ENCODE results near the gene STK4. TPM values are rescaled to one million over a fixed set of nuclear protein-coding genes. Genes with fewer than 3 reads are reported as not detected.
"Not testable (repeated sequence)": the region's sequence is repeated elsewhere in the genome, so short reads cannot be mapped to it uniquely, and the experiment has no call there.

Gene STK4
- total RNA-seq, 4 donors from 2014 or later: 27.7 to 128 (median 42.9) TPM

DNA sequence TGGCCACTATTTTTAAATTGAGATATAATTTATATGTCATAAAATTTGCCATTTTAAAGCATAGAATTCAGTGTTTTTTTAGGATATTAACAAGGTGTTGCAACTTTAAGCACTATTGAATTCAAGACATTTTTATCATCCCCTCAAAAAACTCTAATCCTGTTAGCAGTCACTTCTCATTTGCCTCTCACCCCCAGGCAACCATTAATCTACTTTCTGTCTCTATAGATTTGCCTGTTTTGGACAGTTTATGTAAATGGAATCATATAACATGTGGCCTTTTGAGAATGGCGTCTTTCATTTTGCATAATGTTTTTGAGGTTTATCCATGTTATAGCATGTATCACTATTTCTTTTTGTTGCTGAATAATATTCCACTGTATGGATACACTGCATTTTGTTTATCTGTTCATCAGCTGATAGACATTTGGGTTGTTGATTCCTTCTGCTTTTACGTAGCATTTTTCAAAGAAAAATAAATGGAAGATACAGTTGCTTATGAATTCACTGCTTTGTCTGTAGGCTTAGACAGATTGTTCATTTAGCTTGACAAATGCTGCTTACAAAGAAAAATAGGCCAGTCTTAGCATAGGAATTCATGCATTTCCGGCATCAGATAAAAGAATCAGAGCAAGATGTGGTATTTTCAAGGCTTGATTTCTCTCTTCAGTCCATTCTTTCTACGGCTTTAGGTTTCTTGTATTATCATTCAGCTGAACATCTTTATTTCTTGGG lies 52.9 kb downstream of the STK4 start:
- no peak overlapping the region for H3K4me3 ChIP-seq
- TF ChIP-seq, protein P1, sequence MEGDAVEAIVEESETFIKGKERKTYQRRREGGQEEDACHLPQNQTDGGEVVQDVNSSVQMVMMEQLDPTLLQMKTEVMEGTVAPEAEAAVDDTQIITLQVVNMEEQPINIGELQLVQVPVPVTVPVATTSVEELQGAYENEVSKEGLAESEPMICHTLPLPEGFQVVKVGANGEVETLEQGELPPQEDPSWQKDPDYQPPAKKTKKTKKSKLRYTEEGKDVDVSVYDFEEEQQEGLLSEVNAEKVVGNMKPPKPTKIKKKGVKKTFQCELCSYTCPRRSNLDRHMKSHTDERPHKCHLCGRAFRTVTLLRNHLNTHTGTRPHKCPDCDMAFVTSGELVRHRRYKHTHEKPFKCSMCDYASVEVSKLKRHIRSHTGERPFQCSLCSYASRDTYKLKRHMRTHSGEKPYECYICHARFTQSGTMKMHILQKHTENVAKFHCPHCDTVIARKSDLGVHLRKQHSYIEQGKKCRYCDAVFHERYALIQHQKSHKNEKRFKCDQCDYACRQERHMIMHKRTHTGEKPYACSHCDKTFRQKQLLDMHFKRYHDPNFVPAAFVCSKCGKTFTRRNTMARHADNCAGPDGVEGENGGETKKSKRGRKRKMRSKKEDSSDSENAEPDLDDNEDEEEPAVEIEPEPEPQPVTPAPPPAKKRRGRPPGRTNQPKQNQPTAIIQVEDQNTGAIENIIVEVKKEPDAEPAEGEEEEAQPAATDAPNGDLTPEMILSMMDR (IDR thresholded peaks at IDR 0.05): no peak
- no peak for TF ChIP-seq POLR2A (IDR thresholded peaks at IDR 0.05)
- H3K9me3 ChIP-seq: no peaks in the 10 kb centered on the region

DNA sequence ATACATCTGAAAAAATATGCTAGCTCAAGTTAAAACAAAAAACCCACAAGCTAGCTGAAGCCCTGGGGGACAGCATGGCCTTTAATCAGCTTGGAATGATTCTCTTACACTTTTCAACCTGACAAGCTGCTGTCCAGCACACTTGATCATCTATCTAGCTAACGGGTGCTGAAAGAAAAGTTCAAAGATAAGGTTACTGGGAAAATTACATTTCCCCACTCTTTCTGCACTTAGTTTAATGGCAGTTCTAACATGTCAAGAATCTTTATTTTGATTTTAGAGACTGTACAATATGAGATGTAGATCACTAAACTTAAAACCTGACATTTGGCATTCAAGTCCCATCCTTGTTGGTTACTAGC lies 53.4 kb downstream of the STK4 start:
- Histone ChIP-seq H3K36me3 (peaks cover 0 to 18% (median 0%) of the 10 kb centered on the region in 3 donors), H3K27me3 (no peaks in the 10 kb centered on the region), H3K4me1 (peaks cover 0 to 6% (median 0%) of the 10 kb centered on the region in 4 donors), H3K9me3 (no peaks in the 10 kb centered on the region), H3K4me3 (no peak overlapping the region), H3K27ac (no peak overlapping the region)
- TF ChIP-seq, protein P1 (IDR thresholded peaks at IDR 0.05): no peak
- TF ChIP-seq POLR2A (IDR thresholded peaks at IDR 0.05): no peak
- no peak for DNase-seq

More for the DNA sequence above, 52.9 kb downstream of the STK4 start:
- no peak for DNase-seq
- Histone ChIP-seq H3K27ac (no peak overlapping the region), H3K4me1 (peaks cover 0 to 10% (median 0%) of the 10 kb centered on the region in 4 donors), H3K27me3 (no peaks in the 10 kb centered on the region), H3K36me3 (peaks cover 0 to 12% (median 0%) of the 10 kb centered on the region in 3 donors)

DNA sequence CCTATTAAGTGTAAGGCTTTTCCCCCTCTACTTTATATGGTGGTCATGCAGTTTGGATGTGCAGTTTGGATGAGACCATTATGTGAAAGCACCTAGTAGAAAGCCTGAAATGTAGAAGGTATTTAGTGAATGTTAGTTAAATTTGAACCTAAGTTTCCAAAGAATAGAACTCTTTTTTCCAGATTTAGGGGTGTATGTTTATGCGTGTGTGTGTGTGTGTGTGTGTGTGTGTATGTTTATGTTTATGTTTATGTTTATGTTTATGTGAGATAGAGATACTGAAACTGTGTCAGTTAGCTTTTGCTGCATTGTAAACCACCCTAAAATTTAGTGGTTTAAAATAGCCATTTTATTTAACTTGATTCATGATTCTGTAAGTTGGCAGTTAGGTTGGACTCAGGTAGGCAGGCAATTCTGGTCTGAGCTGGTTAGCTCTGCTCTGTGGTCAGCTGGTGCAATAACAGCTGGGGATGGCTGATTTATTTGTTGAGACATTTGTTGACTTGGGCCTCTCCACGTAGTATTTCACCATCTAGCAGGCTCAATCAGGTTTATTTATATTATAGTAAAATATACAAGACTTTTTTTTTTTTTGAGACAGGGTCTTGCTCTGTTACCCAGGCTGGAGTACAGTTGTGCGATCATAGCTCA lies 54.0 kb downstream of the STK4 start:
- peaks cover 0 to 24% (median 0%) of the 10 kb centered on the region in 3 donors for H3K36me3 ChIP-seq

DNA sequence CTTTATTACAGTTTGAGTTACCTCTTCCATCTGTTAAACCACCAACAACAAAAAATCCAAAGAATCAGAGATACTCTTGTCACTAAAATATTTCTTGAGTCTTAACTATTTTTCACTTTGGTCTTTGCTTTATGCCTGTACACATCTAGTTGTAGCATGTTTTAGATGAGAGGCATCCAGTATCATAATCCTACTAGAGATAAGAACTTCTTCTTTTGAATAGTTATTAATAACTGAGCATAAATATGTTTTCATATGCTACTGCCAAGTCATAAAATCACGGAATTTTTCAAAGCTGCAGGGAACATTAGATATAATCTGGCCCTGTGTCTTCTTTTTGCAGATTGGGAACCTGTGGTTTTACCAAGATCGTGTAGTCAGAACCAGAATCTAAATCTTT lies 55.3 kb downstream of the STK4 start:
- H3K9me3 ChIP-seq: no peaks in the 10 kb centered on the region
- TF ChIP-seq POLR2A (IDR thresholded peaks at IDR 0.05): no peak
- TF ChIP-seq, protein P1 (IDR thresholded peaks at IDR 0.05): no peak
- H3K36me3 ChIP-seq: peaks cover 0 to 34% (median 0%) of the 10 kb centered on the region in 3 donors

More for the DNA sequence above, 54.0 kb downstream of the STK4 start:
- no peak for DNase-seq
- no peaks in the 10 kb centered on the region for H3K9me3 ChIP-seq
- no peaks in the 10 kb centered on the region for H3K27me3 ChIP-seq
- TF ChIP-seq, protein P1 (IDR thresholded peaks at IDR 0.05): no peak
- TF ChIP-seq POLR2A (IDR thresholded peaks at IDR 0.05): no peak
- H3K27ac ChIP-seq: no peak overlapping the region
- no peak overlapping the region for H3K4me3 ChIP-seq
- no peaks in the 10 kb centered on the region for H3K4me1 ChIP-seq

DNA sequence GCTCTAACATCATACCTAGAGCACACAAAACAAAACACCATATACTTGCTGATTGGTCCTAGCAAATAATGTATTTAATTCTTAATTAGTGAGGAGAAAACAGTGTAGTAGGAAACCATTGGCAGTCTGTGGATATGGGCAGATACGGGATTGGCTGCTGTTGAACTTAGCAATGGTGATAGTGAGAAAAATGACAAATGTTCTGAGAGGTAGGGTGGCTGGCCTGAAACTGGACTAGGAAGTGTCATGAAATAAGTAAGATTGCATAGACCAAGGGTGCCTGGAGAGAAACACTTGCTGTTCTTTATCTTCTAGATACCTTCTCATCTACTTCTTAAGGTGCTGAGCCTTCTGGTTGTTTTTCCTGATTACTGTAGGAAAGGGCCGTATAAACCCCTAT lies 56.8 kb downstream of the STK4 start:
- not testable (repeated sequence) for H3K27ac ChIP-seq, H3K27me3 ChIP-seq, H3K4me3 ChIP-seq, H3K4me1 ChIP-seq, DNase-seq, H3K9me3 ChIP-seq
- peaks cover 0 to 35% (median 0%) of the 10 kb centered on the region in 3 donors for H3K36me3 ChIP-seq

More for the DNA sequence above, 55.3 kb downstream of the STK4 start:
- Histone ChIP-seq H3K27ac (no peak overlapping the region), H3K4me3 (no peak overlapping the region), H3K4me1 (no peaks in the 10 kb centered on the region), H3K27me3 (no peaks in the 10 kb centered on the region)
- no peak for DNase-seq

Measured in Peyer's patch (tissue), 4 donors.